T1000 (cell line): ENCODE data around the gene CSMD2.
A peak's percentile ranks its signal among the peaks of the same experiment; 100 is the strongest.

Source experiments
- DNase-seq: peaks from one replicate; lab custom pipeline; 2025; ENCODE audit warnings: mixed read lengths; lab: John Stamatoyannopoulos, UW

CSMD2 gene

DNA sequence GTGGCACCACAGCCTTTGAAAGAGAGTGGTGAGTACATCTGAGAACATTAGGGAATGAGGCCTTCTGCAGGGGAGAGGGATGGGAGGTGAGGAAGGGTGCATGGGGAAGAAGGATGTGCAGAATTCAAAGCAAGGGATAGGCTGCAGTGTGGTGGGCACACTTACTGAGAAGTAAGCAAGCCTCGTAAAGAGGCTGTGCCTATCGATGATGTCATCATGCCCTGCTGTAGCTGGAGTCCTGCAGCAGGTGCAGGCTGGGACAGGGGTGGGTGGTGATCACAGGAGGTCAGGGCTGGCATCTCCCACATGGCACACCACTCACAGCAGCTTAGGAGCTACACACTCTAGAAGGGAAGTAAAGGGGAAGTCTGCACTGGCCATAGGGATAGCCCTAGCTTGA, 676.4 kb downstream of the CSMD2 start:
- DNase-seq, result no peak

DNA sequence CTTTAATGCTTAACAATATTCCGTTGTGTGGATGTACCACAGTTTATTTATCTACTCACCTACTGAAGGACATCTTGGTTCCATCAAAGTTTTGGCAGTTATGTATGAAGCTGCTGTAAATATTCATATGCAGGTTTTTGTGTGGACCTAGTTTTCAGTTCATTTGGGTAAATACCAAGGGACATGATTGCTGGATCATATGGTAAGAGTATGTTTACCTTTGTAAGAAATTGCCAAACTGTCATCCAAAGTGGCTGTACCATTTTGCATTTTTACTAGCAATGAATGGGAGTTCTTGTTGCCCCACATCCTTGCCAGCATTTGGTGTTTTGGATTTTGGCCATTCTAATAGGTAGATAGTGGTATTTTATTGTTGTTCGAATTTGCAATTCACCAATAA, 682.6 kb downstream of the CSMD2 start:
- DNase-seq, result no peak

DNA sequence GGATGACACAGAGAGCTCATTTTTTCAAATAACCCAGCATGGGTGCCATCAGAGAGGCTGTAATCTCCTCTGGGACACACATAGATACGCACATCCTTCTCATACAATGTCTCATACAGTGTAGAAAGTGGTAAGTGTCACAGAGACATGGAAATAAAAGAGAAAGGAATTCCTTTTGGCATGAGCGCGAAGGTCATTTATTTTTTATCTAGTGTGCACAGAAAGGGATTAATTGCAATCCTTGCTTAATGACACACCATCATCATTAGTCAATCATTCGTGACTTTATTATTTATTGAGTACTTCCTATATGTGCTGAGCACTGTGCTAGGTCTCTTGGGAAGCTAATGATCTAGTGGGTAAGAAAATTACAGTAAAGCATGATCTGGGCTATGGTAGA, 687.6 kb downstream of the CSMD2 start:
- DNase-seq, result no peak

DNA sequence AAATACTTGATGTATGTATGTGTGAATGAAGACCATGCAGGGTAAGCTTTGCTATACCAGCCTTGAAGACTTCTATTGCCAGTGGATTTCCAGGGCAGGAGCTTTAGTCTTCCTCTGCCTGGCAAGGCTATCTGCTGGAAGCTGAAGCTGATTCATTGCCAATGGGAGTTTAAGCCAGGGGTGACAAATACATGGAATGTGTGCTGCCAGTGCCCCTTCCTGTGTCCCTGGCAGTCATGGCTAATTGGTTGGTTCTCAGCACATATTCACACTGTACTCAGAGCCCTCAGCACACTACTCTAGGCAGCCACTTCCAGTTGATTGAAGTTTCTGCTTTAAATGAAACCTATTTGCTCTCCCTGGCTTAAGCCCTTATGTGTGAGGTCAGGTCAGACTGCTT, 691.1 kb downstream of the CSMD2 start:
- no peak for DNase-seq

DNA sequence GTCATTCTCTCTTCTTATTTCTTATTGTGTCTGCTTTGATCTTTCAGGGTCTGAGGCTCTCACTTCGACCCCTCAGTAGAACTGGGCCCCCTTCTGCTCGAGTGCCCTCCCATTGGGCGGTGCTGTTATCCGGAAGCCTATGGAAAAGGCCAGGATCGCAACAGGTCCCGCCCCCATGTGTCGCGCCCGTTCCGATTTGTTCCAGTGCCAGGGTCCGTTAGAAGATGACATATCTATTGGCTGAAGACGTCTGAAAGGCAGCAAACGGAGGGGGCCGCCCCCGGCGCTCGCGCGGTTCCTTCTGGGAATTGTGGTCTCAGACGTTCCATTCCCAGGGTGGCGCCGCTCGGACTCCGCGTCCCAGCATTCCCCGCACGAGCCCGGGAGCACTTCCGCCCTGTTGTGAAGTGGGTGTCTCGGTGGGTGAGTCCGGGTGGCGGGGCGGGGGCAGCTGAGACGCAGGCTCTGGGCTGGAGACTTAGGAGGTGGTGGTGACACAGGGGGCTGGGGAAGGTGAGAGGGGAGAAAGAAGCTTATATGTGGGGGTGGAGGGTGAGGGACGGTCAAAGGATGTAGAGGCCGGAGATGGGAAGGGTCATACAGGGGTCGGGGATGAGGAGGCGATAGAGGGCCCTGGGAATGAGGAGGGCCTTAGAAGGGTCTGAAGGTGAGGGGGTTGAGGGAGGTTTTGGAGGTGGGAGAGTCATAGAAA, 692.6 kb downstream of the CSMD2 start, which contains the start of gene ZSCAN20:
Gene ZSCAN20 (plus strand): TSS at position 377 of the 712 bp plus-strand sequence. CDS start 6,644 bp downstream, outside the sequence.
- peak; percentile 99 for DNase-seq

DNA sequence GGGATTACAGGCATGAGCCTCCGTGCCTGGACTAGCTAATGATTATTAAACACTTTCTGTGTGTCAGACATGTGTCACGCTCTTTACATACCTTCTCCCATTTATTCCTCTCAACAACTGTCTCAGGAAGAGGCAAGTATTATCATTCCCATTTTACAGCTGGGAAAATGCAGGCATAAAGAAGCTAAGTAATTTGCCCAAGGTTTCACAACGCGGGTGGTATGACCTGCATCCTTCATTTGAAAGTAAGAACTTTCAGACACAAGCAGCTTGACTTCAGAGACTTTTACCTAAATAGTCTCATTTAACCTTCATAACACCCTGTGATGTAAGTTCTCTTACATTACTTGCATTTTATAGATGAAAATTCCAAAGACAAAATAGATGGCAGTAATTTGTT, 693.6 kb downstream of the CSMD2 start:
- no peak for DNase-seq

DNA sequence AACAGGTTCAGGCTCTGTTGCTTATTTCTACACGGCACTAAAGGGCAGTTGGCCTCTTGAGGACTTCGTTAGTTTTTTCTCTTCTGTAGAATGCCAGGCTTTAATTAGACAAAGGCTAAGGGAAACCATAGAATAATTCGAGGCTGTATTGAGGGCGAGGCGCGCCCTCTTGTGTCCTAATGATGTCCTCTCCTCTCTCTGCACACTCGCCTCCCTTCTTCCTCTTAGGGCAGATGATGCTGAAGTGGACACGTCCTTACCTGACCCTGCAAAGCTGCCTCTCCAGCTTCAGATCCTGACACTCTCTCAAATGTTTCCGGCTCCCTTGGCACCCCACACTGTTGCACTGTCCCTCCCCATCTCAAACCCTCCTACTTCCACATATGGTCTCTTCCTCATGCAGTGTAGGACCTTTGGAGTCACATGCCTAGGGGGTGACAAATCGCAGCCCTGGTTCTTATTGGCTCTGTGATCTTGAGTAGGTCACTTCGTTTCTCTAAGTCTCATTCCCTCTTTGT, 694.5 kb downstream of the CSMD2 start:
- peak; percentile 76 for DNase-seq

DNA sequence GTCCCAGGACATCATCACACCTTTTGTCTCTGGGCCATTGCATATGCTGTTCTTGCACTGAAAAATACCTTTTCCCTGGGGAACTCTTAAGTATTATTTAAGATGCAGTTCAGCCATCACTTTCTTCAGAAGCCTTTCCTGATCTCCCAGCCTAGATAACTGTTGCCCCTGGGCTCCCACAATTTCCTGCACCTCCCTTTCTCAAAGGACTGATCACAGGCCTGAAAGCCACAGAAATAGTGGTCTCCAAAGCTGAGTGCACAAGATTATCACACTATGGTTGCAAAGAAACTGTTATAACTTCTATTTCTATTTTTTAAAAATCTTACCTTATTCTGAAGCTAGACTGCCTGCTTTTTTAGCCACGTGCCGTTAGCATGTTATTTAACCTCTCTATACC, 695.3 kb downstream of the CSMD2 start:
- no peak for DNase-seq

DNA sequence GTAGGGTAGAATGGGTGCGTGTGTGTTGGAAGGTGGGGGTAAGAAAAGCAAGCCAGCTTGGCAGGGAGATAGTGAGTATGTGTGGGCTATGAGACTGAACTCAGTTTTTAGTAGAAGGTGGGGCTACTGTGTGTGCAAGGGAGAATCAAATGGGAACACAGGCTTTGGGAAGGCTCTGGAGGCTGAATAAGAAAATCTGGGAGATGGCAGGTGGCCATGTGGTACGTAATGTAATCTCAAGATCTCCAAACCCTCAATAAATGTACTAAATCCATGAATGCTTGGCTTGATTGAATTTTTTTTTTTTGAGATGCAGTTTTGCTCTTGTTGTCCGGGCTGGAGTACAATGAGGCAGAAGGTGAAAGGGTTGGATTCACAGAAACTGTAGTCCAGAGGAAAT, 696.1 kb downstream of the CSMD2 start:
- DNase-seq, result no peak

DNA sequence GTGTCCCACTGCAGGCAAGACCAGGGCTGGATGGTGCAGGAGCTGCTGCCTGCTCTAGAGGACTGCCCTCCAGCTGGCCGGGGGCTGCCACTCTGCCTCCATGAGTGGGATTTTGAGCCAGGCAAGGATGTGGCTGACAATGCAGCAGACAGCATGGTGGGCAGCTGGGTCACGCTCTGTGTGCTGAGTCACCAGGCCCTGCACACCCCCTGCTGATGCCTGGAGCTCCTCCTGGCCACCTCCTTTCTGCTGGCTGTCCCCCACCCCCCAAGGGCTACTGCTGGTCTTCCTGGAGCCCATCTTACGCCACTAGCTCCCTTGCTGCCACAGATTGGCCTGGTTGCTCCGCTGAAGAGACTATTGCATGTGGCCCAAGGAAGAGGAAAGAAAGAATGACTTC, 696.5 kb downstream of the CSMD2 start:
- no peak for DNase-seq

DNA sequence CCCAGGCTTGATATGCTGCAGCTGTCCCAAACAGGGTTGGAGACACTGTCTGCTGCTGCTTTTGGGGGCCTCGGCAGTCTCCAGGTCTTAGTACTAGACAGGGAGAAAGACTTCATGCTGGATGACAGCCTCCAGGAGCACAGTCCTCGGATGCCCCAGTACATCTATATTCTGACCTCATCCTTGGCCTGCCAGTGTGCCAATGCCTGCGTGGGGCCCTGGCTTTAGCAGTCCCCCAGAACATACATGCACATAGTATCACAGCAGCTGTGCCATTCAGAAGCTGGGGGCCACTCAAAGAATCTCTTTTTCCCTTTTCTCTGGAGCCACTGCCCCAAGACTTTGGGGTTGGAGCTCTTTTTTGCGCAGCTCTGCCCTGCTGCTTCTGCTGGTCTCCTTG, 697.0 kb downstream of the CSMD2 start:
- DNase-seq, result no peak

DNA sequence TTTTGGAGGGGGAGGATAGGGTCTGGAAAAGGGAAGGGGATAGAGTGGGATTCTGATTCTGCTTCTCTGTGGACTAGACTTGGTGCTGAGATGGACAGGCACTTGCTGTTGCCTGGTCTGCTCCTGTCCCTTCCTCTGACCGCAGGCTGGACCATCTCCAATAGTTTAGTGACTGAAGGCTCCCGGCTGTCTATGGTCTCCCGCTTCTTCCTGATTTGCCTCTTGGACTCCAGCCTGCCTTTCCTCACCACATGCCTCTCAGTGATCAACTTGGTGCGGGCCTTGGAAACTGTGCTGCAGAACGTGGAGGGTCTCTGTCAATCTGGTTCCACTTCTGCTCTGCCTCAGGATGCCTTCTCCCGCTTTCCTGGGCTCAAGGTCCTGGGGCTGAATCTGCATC, 698.9 kb downstream of the CSMD2 start:
- DNase-seq, result no peak

DNA sequence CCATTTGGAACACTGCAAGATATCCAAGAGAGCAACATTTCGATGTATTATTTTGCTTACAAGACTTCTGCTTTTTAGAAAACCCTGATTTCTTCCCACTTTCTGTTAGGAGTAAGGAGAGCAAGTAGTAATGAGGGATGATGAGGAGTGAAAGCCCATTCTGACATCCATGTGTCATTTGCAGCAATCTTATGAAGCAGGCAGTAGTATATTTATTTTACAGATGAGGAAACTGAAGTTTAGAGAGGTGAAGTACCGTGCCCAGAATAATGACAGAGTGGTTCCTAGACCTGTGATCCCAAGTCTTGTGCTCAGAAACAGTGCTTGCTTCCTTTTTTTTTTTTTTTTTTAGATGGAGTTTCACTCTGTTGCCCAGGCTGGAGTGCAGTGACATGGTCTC, 699.7 kb downstream of the CSMD2 start:
- no peak for DNase-seq

DNA sequence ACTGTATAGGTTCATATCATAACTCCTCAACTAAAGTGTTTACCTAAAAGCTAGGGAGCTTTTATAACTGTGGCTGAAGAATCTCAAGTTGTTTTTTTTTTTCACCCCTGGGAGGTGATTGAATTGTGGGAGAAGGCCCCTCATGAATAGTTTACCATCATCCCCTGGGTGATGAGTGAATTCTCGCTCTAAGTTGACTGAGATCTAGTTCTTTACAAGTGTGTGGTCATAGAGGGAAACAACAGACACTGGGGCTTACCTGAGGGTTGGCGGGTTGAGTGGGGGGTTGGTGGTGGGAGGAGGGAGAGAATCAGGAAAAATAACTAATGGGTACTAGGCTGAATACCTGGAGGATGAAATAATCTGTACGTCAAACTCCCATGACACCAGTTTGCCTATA, 700.5 kb downstream of the CSMD2 start:
- no peak for DNase-seq
